Measurements from ENCODE around the gene CCDC82. TPM values are rescaled to one million over a fixed set of nuclear protein-coding genes. Genes with fewer than 3 reads are reported as not detected.

CCDC82 gene
- total and polyA plus RNA-seq, 2 donors (not counting 1 experiment from before 2014, with no cell fraction given), result 12.9 to 34.1 TPM

DNA sequence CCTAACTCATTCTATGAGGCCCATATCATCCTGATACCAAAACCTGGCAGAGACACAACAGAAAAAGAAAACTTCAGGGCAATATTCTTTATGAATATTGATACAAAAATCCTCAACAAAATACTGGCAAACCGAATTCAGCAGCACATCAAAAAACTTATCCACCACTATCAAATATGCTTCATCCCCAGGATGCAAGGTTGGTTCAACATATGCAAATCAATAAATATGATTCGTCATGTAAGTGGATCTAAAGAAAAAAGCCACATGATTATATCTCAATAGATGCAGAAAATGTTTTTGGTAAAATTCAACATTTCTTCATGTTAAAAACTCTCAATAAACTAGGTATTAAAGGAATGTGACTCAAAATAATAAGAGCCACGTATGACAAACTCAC is 41.0 kb upstream of the CCDC82 start:
- Histone ChIP-seq H3K79me2 (ENCODE audit: control insufficient read depth, insufficient read depth, low read length) (no peaks in the 10 kb centered on the region), H3K4me2 (replicated peaks; ENCODE audit: low read depth, low read length, poor library complexity, severe bottlenecking) (no peak overlapping the region), H3K9me3 (ENCODE audit: control extremely low read depth in 1 of 3, control insufficient read depth in 2 of 3, insufficient read depth in 1 of 3, low read length in 2 of 3) (no peaks in the 10 kb centered on the region), H3K4me3 (ENCODE audit: control extremely low read depth in 1 of 5, extremely low read depth in 1 of 5, insufficient read depth in 1 of 5, low read depth in 2 of 5, low read length in 4 of 5) (no peak overlapping the region), H3K36me3 (replicated peaks in 1 of 2; ENCODE audit: control extremely low read depth in 1 of 2, control insufficient read depth in 1 of 2, extremely low read depth in 1 of 2, insufficient read depth in 2 of 2, low read length in 1 of 2) (no peaks in the 10 kb centered on the region), H3K27me3 (replicated peaks in 1 of 4; ENCODE audit: control extremely low read depth in 1 of 4, control insufficient read depth in 3 of 4, insufficient read depth in 4 of 4, low read length in 3 of 4) (peaks cover 0 to 7% (median 0%) of the 10 kb centered on the region in 4 experiments), H2AFZ (ENCODE audit: insufficient read depth, low read depth, low read length, poor library complexity, severe bottlenecking) (no peak overlapping the region), H3K27ac (ENCODE audit: low read length in 2 of 2) (no peak overlapping the region), H3K4me1 (ENCODE audit: control insufficient read depth in 2 of 2, insufficient read depth in 2 of 2, low read length in 2 of 2) (peaks cover 0 to 5% of the 10 kb centered on the region in 2 donors), H3K9ac (ENCODE audit: low read length) (no peak overlapping the region), H4K20me1 (ENCODE audit: control insufficient read depth, insufficient read depth, low read length, poor library complexity, severe bottlenecking) (no peaks in the 10 kb centered on the region)
- Mint-ChIP-seq H3K4me1 (no peaks in the 10 kb centered on the region), H3K27ac (no peak overlapping the region), H3K9me3 (ENCODE audit: insufficient read depth) (no peaks in the 10 kb centered on the region), H3K4me3 (no peak overlapping the region), H3K27me3 (peaks cover 27% of the 10 kb centered on the region)
- TF ChIP-seq, protein P1, sequence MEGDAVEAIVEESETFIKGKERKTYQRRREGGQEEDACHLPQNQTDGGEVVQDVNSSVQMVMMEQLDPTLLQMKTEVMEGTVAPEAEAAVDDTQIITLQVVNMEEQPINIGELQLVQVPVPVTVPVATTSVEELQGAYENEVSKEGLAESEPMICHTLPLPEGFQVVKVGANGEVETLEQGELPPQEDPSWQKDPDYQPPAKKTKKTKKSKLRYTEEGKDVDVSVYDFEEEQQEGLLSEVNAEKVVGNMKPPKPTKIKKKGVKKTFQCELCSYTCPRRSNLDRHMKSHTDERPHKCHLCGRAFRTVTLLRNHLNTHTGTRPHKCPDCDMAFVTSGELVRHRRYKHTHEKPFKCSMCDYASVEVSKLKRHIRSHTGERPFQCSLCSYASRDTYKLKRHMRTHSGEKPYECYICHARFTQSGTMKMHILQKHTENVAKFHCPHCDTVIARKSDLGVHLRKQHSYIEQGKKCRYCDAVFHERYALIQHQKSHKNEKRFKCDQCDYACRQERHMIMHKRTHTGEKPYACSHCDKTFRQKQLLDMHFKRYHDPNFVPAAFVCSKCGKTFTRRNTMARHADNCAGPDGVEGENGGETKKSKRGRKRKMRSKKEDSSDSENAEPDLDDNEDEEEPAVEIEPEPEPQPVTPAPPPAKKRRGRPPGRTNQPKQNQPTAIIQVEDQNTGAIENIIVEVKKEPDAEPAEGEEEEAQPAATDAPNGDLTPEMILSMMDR (IDR thresholded peaks at IDR 0.05), result no peak
- no peak for TF ChIP-seq EZH2 (IDR thresholded peaks at IDR 0.05; ENCODE audit: borderline replicate concordance, insufficient read depth, low read depth, low read length, poor library complexity, severe bottlenecking)
- ChIA-PET CTCF (interaction anchor here (1.4 kb wide), 1 partner anchor 595 kb away, joined by 4 read pairs; no protein-coding TSS in a partner anchor), POLR2A (no interaction called here)
- intact Hi-C loops (cut with micrococcal nuclease), result no loop called here
- no CpG with 5 or more reads among the region's 3 CpGs for WGBS (ENCODE audit: insufficient coverage)
- no peak for ATAC-seq (ENCODE audit: low read depth)
- DNase-seq, result no peak

DNA sequence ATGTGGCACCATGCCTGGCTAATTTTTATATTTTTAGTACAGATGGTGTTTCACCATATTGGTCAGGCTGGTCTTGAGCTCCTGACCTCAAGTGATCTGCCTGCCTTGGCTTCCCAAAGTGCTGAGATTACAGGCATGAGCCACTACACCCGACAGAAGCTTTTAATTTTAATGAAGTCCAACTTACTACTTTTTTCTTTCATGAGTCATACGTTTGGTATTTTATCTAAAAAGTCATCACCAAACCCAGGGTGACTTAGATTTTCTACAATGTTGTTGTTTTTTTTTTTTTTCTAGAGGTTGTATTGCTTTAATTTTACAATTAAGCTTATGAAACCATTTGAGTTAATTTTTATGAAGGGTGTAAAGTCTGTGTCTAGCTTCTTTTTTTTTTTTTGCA is 35.0 kb upstream of the CCDC82 start:
- H3K4me2 ChIP-seq (replicated peaks; ENCODE audit: low read depth, low read length, poor library complexity, severe bottlenecking), result no peak overlapping the region

More for the DNA sequence above, 35.0 kb upstream of the CCDC82 start:
- H3K27me3 ChIP-seq (replicated peaks in 1 of 4; ENCODE audit: control extremely low read depth in 1 of 4, control insufficient read depth in 3 of 4, insufficient read depth in 4 of 4, low read length in 3 of 4), result peaks cover 0 to 12% (median 0%) of the 10 kb centered on the region in 4 experiments
- H2AFZ ChIP-seq (ENCODE audit: insufficient read depth, low read depth, low read length, poor library complexity, severe bottlenecking), result no peak overlapping the region
- no peaks in the 10 kb centered on the region for H4K20me1 ChIP-seq (ENCODE audit: control insufficient read depth, insufficient read depth, low read length, poor library complexity, severe bottlenecking)
- no peak overlapping the region for H3K27ac Mint-ChIP-seq
- no peaks in the 10 kb centered on the region for H3K9me3 ChIP-seq (ENCODE audit: control extremely low read depth in 1 of 3, control insufficient read depth in 2 of 3, insufficient read depth in 1 of 3, low read length in 2 of 3)
- TF ChIP-seq EZH2 (IDR thresholded peaks at IDR 0.05; ENCODE audit: borderline replicate concordance, insufficient read depth, low read depth, low read length, poor library complexity, severe bottlenecking), result no peak
- TF ChIP-seq, protein P1 (IDR thresholded peaks at IDR 0.05), result no peak
- no peaks in the 10 kb centered on the region for H3K36me3 ChIP-seq (replicated peaks in 1 of 2; ENCODE audit: control extremely low read depth in 1 of 2, control insufficient read depth in 1 of 2, extremely low read depth in 1 of 2, insufficient read depth in 2 of 2, low read length in 1 of 2)
- intact Hi-C loops (cut with micrococcal nuclease), result loop anchor here (5.0 kb wide), 1 partner anchor 1527 kb away; no protein-coding TSS in a partner anchor
- POLR2A ChIA-PET, result no interaction called here
- no CpG with 5 or more reads among the region's 2 CpGs for WGBS (ENCODE audit: insufficient coverage)
- peaks cover 23% of the 10 kb centered on the region for H3K27me3 Mint-ChIP-seq
- no peaks in the 10 kb centered on the region for H3K4me1 Mint-ChIP-seq
- H3K27ac ChIP-seq (ENCODE audit: low read length in 2 of 2), result no peak overlapping the region
- no peak overlapping the region for H3K9ac ChIP-seq (ENCODE audit: low read length)
- no peaks in the 10 kb centered on the region for H3K4me1 ChIP-seq (ENCODE audit: control insufficient read depth in 2 of 2, insufficient read depth in 2 of 2, low read length in 2 of 2)
- no peaks in the 10 kb centered on the region for H3K79me2 ChIP-seq (ENCODE audit: control insufficient read depth, insufficient read depth, low read length)
- DNase-seq (no peak), ATAC-seq (ENCODE audit: low read depth) (no peak)
- no peak overlapping the region for H3K4me3 Mint-ChIP-seq
- CTCF ChIA-PET, result interaction anchor here (0.6 to 2.9 kb wide), 17 partner anchors 7 to 1936 kb away, joined by 3 to 37 read pairs (median 3); partner anchors contain the start of gene MAML2
- no peak overlapping the region for H3K4me3 ChIP-seq (ENCODE audit: control extremely low read depth in 1 of 5, extremely low read depth in 1 of 5, insufficient read depth in 1 of 5, low read depth in 2 of 5, low read length in 4 of 5)
- no peaks in the 10 kb centered on the region for H3K9me3 Mint-ChIP-seq (ENCODE audit: insufficient read depth)

Data from B cell (primary cell).